ENCODE results near the gene DGKD.

DGKD gene

DNA sequence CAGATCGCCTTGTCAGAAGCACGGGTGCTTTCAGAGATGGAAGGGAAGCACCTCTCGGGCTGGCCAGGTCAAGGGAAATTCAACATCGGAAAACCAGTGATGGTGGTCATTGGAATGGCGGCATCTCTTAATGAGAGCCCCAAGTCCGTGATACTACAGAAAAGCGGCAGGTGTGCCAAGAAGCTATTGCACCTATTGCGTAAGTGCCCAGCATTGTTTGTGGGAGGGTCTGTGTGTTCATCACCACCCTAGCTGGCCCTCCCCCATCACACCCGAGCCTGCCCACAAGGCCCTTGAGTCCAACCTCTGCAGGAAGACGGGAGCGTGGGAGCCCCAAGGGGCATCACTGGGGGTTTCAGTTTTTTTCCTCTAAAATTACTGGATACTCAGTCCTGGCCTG is 100.7 kb downstream of the DGKD start:
- no peaks in the 10 kb centered on the region for H3K27me3 ChIP-seq (ENCODE audit: insufficient read depth, insufficient read length)
- no peak for TF ChIP-seq ZNF274 (IDR thresholded peaks at IDR 0.05; ENCODE audit: low read depth, low read length)
- no peak for TF ChIP-seq SUZ12 (IDR thresholded peaks at IDR 0.05; ENCODE audit: extremely low read depth, insufficient read depth, insufficient read length)
- no peak for TF ChIP-seq YY1 (IDR thresholded peaks at IDR 0.05; ENCODE audit: insufficient read depth, insufficient read length)
- no peak overlapping the region for H3K9ac ChIP-seq (ENCODE audit: insufficient read length, low read depth)
- H3K4me1 ChIP-seq (ENCODE audit: insufficient read depth, insufficient read length) = peaks cover 6% of the 10 kb centered on the region
- DNase-seq (ENCODE audit: low read depth, low spot score) = no peak
- H3K9me3 ChIP-seq (ENCODE audit: insufficient read depth, low read length) = no peaks in the 10 kb centered on the region
- peaks cover 84% of the 10 kb centered on the region for H3K36me3 ChIP-seq (ENCODE audit: insufficient read depth, insufficient read length, low read length)
- no peak overlapping the region for H3K4me3 ChIP-seq (ENCODE audit: insufficient read length, low read depth)

DNA sequence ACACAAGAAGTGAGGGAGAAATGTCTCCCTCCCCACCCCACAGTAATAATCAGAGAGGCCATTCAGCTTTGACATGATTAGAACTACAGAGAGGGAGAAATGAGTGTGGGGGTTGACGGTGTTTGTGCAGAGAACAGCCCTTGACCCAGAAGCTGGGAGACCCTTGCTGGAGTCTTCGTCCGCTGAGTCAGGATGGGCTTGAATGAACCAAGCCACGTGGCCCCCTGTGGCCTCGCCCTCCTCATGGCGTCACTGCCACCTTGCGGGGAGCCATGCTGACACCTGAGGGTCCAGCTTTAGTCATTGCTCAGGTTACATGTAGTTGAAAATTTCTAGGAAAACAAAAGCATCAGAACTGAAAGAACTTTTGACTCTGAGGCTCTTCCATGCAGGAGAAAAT is 101.2 kb downstream of the DGKD start:
- Histone ChIP-seq H3K4me3 (ENCODE audit: insufficient read length, low read depth) (no peak overlapping the region), H3K36me3 (ENCODE audit: insufficient read depth, insufficient read length, low read length) (peaks cover 79% of the 10 kb centered on the region), H3K9me3 (ENCODE audit: insufficient read depth, low read length) (no peaks in the 10 kb centered on the region), H3K9ac (ENCODE audit: insufficient read length, low read depth) (no peak overlapping the region), H3K4me1 (ENCODE audit: insufficient read depth, insufficient read length) (peaks cover under 1% of the 10 kb centered on the region), H3K27me3 (ENCODE audit: insufficient read depth, insufficient read length) (no peaks in the 10 kb centered on the region)
- TF ChIP-seq SUZ12 (IDR thresholded peaks at IDR 0.05; ENCODE audit: extremely low read depth, insufficient read depth, insufficient read length) (no peak), ZNF274 (IDR thresholded peaks at IDR 0.05; ENCODE audit: low read depth, low read length) (no peak), YY1 (IDR thresholded peaks at IDR 0.05; ENCODE audit: insufficient read depth, insufficient read length) (no peak)
- DNase-seq (ENCODE audit: low read depth, low spot score) = no peak

GRCh38 chr2:233456111-233456510 is 101.8 kb downstream of the DGKD start:
- DNase-seq (ENCODE audit: low read depth, low spot score) = no peak
- H3K4me1 ChIP-seq (ENCODE audit: insufficient read depth, insufficient read length) = no peaks in the 10 kb centered on the region
- no peaks in the 10 kb centered on the region for H3K27me3 ChIP-seq (ENCODE audit: insufficient read depth, insufficient read length)
- TF ChIP-seq YY1 (IDR thresholded peaks at IDR 0.05; ENCODE audit: insufficient read depth, insufficient read length) = no peak
- TF ChIP-seq SUZ12 (IDR thresholded peaks at IDR 0.05; ENCODE audit: extremely low read depth, insufficient read depth, insufficient read length) = no peak
- no peak for TF ChIP-seq ZNF274 (IDR thresholded peaks at IDR 0.05; ENCODE audit: low read depth, low read length)
- no peak overlapping the region for H3K9ac ChIP-seq (ENCODE audit: insufficient read length, low read depth)
- no peak overlapping the region for H3K4me3 ChIP-seq (ENCODE audit: insufficient read length, low read depth)
- no peaks in the 10 kb centered on the region for H3K9me3 ChIP-seq (ENCODE audit: insufficient read depth, low read length)
- H3K36me3 ChIP-seq (ENCODE audit: insufficient read depth, insufficient read length, low read length) = peaks cover 76% of the 10 kb centered on the region

DNA sequence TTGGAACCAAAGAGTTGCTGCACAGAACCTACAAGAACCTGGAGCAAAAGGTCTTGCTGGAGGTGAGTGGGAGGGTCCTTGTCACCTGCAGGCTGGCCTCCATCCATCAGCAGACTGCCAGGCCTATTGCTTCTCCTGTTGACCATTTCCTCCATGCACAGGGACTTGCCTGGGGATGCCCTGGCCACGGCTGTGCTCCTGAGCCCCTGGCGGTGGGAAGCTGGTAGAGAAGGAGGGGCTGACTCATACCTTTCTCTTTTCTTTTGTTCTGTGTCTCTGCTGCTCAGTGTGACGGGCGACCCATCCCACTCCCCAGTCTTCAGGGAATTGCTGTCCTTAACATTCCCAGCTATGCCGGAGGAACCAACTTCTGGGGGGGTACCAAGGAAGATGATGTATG is 102.6 kb downstream of the DGKD start:
- Histone ChIP-seq H3K27me3 (ENCODE audit: insufficient read depth, insufficient read length) (no peaks in the 10 kb centered on the region), H3K4me3 (ENCODE audit: insufficient read length, low read depth) (no peak overlapping the region), H3K9ac (ENCODE audit: insufficient read length, low read depth) (no peak overlapping the region), H3K9me3 (ENCODE audit: insufficient read depth, low read length) (no peaks in the 10 kb centered on the region), H3K4me1 (ENCODE audit: insufficient read depth, insufficient read length) (no peaks in the 10 kb centered on the region), H3K36me3 (ENCODE audit: insufficient read depth, insufficient read length, low read length) (peaks cover 77% of the 10 kb centered on the region)
- no peak for DNase-seq (ENCODE audit: low read depth, low spot score)
- TF ChIP-seq YY1 (IDR thresholded peaks at IDR 0.05; ENCODE audit: insufficient read depth, insufficient read length) = no peak
- no peak for TF ChIP-seq ZNF274 (IDR thresholded peaks at IDR 0.05; ENCODE audit: low read depth, low read length)
- TF ChIP-seq SUZ12 (IDR thresholded peaks at IDR 0.05; ENCODE audit: extremely low read depth, insufficient read depth, insufficient read length) = no peak

DNA sequence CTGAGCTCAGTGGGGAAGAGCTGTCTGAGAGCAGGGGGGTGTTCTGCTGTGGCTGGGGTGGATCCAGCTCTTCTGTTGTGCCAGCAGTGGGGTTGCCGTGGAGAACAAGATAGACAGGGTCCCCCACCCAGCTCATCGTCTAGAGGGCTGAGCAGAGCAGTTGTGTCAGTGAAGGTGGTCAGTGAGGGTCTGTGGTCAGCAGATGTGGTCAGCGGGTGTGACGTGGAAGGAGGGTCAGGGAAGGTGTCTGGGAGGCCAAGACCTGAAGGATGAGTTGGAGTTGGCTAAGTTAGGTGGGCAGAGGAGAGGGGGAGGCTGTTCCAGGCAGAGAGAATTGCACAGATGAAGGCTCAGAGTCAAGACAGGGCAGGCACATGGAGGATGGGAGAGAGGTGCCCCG is 103.1 kb downstream of the DGKD start:
- H3K4me3 ChIP-seq (ENCODE audit: insufficient read length, low read depth) = no peak overlapping the region
- no peak for DNase-seq (ENCODE audit: low read depth, low spot score)
- no peaks in the 10 kb centered on the region for H3K4me1 ChIP-seq (ENCODE audit: insufficient read depth, insufficient read length)
- no peaks in the 10 kb centered on the region for H3K9me3 ChIP-seq (ENCODE audit: insufficient read depth, low read length)
- H3K36me3 ChIP-seq (ENCODE audit: insufficient read depth, insufficient read length, low read length) = peaks cover 77% of the 10 kb centered on the region
- no peaks in the 10 kb centered on the region for H3K27me3 ChIP-seq (ENCODE audit: insufficient read depth, insufficient read length)
- TF ChIP-seq ZNF274 (IDR thresholded peaks at IDR 0.05; ENCODE audit: low read depth, low read length) (no peak), SUZ12 (IDR thresholded peaks at IDR 0.05; ENCODE audit: extremely low read depth, insufficient read depth, insufficient read length) (no peak), YY1 (IDR thresholded peaks at IDR 0.05; ENCODE audit: insufficient read depth, insufficient read length) (no peak)
- H3K9ac ChIP-seq (ENCODE audit: insufficient read length, low read depth) = no peak overlapping the region

- Histone ChIP-seq H3K4me3 (ENCODE audit: insufficient read length, low read depth) (no peak overlapping the region), H3K36me3 (ENCODE audit: insufficient read depth, insufficient read length, low read length) (peaks cover 77% of the 10 kb centered on the region)
Observed at GRCh38 chr2:233458031-233458610, 103.8 kb downstream of the DGKD start.

GRCh38 chr2:233458826-233459225 is 104.5 kb downstream of the DGKD start:
- Histone ChIP-seq H3K27me3 (ENCODE audit: insufficient read depth, insufficient read length) (no peaks in the 10 kb centered on the region), H3K36me3 (ENCODE audit: insufficient read depth, insufficient read length, low read length) (peaks cover 79% of the 10 kb centered on the region)
- DNase-seq (ENCODE audit: low read depth, low spot score) = no peak

More at GRCh38 chr2:233458031-233458610, 103.8 kb downstream of the DGKD start:
- no peak for DNase-seq (ENCODE audit: low read depth, low spot score)
- Histone ChIP-seq H3K9ac (ENCODE audit: insufficient read length, low read depth) (no peak overlapping the region), H3K27me3 (ENCODE audit: insufficient read depth, insufficient read length) (no peaks in the 10 kb centered on the region), H3K9me3 (ENCODE audit: insufficient read depth, low read length) (no peaks in the 10 kb centered on the region), H3K4me1 (ENCODE audit: insufficient read depth, insufficient read length) (no peaks in the 10 kb centered on the region)
- TF ChIP-seq SUZ12 (IDR thresholded peaks at IDR 0.05; ENCODE audit: extremely low read depth, insufficient read depth, insufficient read length) (no peak), ZNF274 (IDR thresholded peaks at IDR 0.05; ENCODE audit: low read depth, low read length) (no peak), YY1 (IDR thresholded peaks at IDR 0.05; ENCODE audit: insufficient read depth, insufficient read length) (no peak)

More at GRCh38 chr2:233458826-233459225, 104.5 kb downstream of the DGKD start:
- H3K9ac ChIP-seq (ENCODE audit: insufficient read length, low read depth) = no peak overlapping the region
- TF ChIP-seq ZNF274 (IDR thresholded peaks at IDR 0.05; ENCODE audit: low read depth, low read length) (no peak), SUZ12 (IDR thresholded peaks at IDR 0.05; ENCODE audit: extremely low read depth, insufficient read depth, insufficient read length) (no peak), YY1 (IDR thresholded peaks at IDR 0.05; ENCODE audit: insufficient read depth, insufficient read length) (no peak)
- H3K4me1 ChIP-seq (ENCODE audit: insufficient read depth, insufficient read length) = no peaks in the 10 kb centered on the region
- no peak overlapping the region for H3K4me3 ChIP-seq (ENCODE audit: insufficient read length, low read depth)
- H3K9me3 ChIP-seq (ENCODE audit: insufficient read depth, low read length) = no peaks in the 10 kb centered on the region

Measured in NT2/D1 (cell line).